GM03348 (cell line): ENCODE measurements around the gene MTHFD1.

Experiments
- DNase-seq: peaks from one replicate; pipeline ENCODE4 v3.0.0; 2012; ENCODE audit warnings: low spot score

The MTHFD1 gene

GRCh38 chr14:64407329-64407728 is 19.2 kb downstream of the MTHFD1 start:
- DNase-seq = no peak

- DNase-seq = no peak
These were observed 21.2 kb downstream of the MTHFD1 start for GRCh38 chr14:64409126-64409920.

GRCh38 chr14:64410084-64410774 is 22.1 kb downstream of the MTHFD1 start:
- no peak for DNase-seq

- DNase-seq = no peak
These were observed 22.8 kb downstream of the MTHFD1 start for GRCh38 chr14:64411001-64411400.

GRCh38 chr14:64412237-64412636 is 24.1 kb downstream of the MTHFD1 start:
- no peak for DNase-seq

GRCh38 chr14:64416348-64416932 is 28.3 kb downstream of the MTHFD1 start:
- no peak for DNase-seq

- peak; percentile 15 for DNase-seq
These were observed 29.1 kb downstream of the MTHFD1 start for GRCh38 chr14:64417055-64417770.

GRCh38 chr14:64417771-64418125 is 29.6 kb downstream of the MTHFD1 start:
- no peak for DNase-seq

GRCh38 chr14:64419003-64419402 is 30.9 kb downstream of the MTHFD1 start:
- DNase-seq = no peak

- DNase-seq = peak; percentile 38
These were observed 33.0 kb downstream of the MTHFD1 start for GRCh38 chr14:64421166-64421565.

GRCh38 chr14:64422005-64422404 is 33.9 kb downstream of the MTHFD1 start:
- no peak for DNase-seq

- DNase-seq = no peak
These were observed 34.6 kb downstream of the MTHFD1 start for GRCh38 chr14:64422756-64423155.

GRCh38 chr14:64423987-64424386 is 35.8 kb downstream of the MTHFD1 start:
- no peak for DNase-seq

GRCh38 chr14:64434528-64434927 is 46.4 kb downstream of the MTHFD1 start:
- no peak for DNase-seq

GRCh38 chr14:64438181-64438841 is 50.2 kb downstream of the MTHFD1 start:
- DNase-seq = peak; percentile 86

- DNase-seq = no peak
These were observed 51.0 kb downstream of the MTHFD1 start for GRCh38 chr14:64439141-64439540.

- DNase-seq = peak; percentile 34
These were observed 52.3 kb downstream of the MTHFD1 start for GRCh38 chr14:64440494-64440893.

GRCh38 chr14:64442300-64442988 is 54.3 kb downstream of the MTHFD1 start:
- DNase-seq = no peak

- DNase-seq = no peak
These were observed 56.0 kb downstream of the MTHFD1 start for GRCh38 chr14:64444140-64444539.

GRCh38 chr14:64444984-64445845 is 57.1 kb downstream of the MTHFD1 start:
- DNase-seq = peak; percentile 86
